ENCODE results near the gene RHOXF2B. TPM values are rescaled to one million over a fixed set of nuclear protein-coding genes. Genes with fewer than 3 reads are reported as not detected.
"Not testable (repeated sequence)": the region's sequence is repeated elsewhere in the genome, so short reads cannot be mapped to it uniquely, and the experiment has no call there.

RHOXF2B gene
- total and polyA plus RNA-seq, 2 donors = not detected

DNA sequence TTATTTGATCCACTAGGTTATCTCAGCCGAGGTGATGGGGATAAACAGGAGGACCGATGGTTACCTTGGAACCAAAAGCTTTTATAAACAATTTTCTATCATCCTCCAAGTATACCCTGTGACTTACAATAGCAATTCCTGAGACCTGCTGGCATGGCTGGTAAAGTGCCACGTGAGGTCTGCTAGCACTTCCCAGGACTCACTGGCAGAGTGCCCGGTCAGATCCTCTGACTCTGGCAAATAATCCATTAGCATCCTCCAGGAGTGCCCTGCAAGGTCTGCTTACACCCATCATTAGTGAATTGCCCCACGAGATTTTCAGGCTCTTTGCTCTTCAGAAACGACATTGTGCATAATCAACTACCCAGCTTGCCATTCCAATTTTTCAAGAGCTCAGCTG lies 37.3 kb downstream of the RHOXF2B start:
- not testable (repeated sequence) for H3K27ac ChIP-seq (ENCODE audit: low read depth); DNase-seq (ENCODE audit: extremely low spot score); H3K4me3 ChIP-seq (ENCODE audit: low read depth, low read length); H3K36me3 ChIP-seq (ENCODE audit: insufficient read depth); H3K4me1 ChIP-seq (ENCODE audit: insufficient read depth)
- no CpG with 5 or more reads among the region's 6 CpGs for WGBS

DNA sequence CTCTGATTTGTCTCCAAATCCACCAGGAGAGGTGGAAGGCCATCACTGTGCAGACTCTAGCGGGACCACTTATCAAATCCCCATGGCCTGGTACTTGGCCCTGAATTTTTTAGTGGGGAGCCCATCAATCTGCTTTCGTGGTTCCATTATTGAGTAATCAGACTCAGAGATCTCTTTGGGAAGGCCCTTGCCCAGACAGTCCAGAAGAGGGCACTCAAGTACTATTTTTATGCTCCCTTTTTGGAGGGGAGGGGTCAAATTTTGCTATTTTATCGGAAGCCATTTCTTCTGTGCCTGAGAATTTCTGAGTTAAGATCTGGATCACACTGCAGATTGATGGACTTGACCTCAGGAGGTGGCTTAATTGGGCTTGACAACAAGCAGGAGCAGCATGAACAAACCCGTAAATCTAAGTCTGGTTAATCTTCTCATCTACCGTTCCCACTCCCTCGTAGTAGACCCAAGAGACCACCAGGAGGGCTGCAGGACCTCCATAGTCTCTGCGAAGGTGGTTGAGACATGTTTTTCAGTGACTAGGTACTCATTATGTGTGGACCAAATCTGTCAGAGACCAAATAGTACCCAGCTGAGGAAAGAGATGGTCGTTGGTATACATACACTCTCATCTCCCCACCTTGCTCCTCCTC lies 38.3 kb downstream of the RHOXF2B start:
- not testable (repeated sequence) for H3K36me3 ChIP-seq (ENCODE audit: insufficient read depth); H3K27ac ChIP-seq (ENCODE audit: low read depth); H3K4me3 ChIP-seq (ENCODE audit: low read depth, low read length); DNase-seq (ENCODE audit: extremely low spot score); H3K4me1 ChIP-seq (ENCODE audit: insufficient read depth)
- WGBS = no CpG with 5 or more reads among the region's 8 CpGs

DNA sequence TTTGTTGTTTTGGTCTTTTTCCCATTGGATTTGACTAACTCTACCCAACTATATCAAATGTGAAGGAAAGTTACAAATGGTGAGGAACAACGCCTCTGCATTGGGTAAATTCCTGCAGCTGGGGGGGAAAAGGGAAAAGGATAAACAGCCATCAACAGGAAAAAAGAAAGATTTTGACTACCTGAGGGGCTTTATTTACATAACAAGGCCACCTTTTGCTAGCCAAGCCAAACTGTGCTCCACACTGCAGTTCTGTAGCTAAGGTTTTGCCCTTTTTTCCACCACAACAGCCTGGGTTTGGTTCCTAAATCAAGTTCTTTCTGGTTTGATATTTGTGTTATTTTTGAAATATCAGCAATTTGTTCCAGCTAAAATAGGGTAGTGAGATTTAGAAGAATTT lies 40.8 kb downstream of the RHOXF2B start:
- Histone ChIP-seq H3K27ac (ENCODE audit: low read depth) (no peak overlapping the region), H3K4me1 (ENCODE audit: insufficient read depth) (no peaks in the 10 kb centered on the region), H3K36me3 (ENCODE audit: insufficient read depth) (no peaks in the 10 kb centered on the region), H3K4me3 (ENCODE audit: low read depth, low read length) (no peak overlapping the region)
- no peak for DNase-seq (ENCODE audit: extremely low spot score)
- 81% methylated on average over 1 of the region's 1 CpG for WGBS

DNA sequence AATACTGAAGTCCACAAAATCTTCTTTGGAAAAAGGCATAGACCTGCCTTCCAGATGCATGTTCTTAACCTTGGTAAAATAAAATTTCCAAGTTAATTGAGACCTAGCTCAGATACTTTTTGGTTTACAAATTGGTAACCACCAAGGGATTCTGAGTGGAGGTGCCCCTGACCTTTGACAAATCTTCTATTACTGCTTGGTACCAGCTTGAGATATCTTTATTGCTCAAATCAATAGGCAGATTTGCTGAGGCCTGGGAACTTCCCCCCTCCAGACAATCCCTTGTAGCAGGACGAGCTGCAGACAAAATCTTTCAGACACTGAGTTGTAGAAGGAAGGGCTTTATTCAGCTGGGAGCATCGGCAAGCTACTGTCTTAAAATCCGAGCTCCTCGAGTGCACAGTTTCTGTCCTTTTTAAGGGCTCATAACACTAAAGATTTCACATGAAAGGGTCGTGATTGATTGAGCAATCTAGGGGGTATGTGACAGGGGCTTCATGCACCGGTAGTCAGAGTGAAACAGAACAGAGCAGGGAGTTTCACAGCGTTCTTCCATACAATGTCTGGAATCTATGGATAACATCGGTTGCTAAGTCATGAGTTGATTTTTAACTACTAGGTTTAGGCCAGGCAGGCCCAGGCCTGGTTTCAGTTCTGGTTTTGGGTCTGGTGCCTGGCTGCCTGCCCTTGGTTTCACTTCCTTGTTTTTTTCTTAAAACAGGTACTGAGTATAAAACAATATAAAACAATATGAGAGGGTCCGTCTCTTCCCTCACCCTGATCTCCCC lies 41.8 kb downstream of the RHOXF2B start:
- DNase-seq (ENCODE audit: extremely low spot score); H3K4me3 ChIP-seq (ENCODE audit: low read depth, low read length); H3K27ac ChIP-seq (ENCODE audit: low read depth); H3K4me1 ChIP-seq (ENCODE audit: insufficient read depth); H3K36me3 ChIP-seq (ENCODE audit: insufficient read depth): not testable (repeated sequence)
- WGBS = 69% methylated on average over 9 of the region's 9 CpGs

DNA sequence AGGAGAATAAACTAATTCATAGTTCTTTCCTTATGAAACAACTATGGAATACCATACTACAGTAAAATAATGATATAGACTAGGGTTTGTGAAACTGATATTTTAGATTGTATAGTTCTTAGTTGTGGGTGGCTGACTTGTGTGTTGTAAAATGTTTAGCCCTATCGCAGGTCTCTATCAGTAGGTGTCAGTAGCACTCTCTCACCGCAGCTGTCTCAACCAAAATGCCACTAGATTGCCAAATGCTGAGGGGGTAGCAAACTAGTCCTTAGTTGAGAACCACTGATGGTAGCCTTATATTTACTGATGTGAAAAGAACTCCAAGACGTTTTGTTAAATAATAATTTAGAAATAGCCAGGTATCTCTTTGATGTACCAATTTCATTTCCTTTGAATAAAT lies 48.1 kb downstream of the RHOXF2B start:
- H3K36me3 ChIP-seq (ENCODE audit: insufficient read depth) = no peaks in the 10 kb centered on the region
- no peak overlapping the region for H3K27ac ChIP-seq (ENCODE audit: low read depth)
- DNase-seq (ENCODE audit: extremely low spot score) = no peak
- no peaks in the 10 kb centered on the region for H3K4me1 ChIP-seq (ENCODE audit: insufficient read depth)
- 14% methylated on average over 3 of the region's 3 CpGs for WGBS
- no peak overlapping the region for H3K4me3 ChIP-seq (ENCODE audit: low read depth, low read length)

DNA sequence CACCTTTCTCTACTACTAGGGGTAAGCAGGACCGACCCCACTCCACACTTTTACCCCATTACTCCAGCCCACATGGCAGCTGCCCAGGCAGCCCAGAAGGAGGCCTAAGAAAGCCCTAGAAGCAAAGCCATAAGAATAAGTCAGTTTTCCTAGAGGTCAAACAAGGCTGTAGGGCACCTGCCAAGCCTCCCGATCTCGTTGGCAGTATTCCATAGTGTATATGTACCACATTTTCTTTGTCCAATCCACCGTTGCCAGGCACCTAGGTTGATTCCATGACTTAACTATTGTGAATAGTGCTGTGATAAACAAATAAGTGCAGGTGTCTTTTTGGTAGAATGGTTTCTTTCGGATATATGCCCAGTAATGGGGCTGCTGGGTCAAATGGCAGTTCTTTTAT lies 54.2 kb downstream of the RHOXF2B start:
- no peaks in the 10 kb centered on the region for H3K4me1 ChIP-seq (ENCODE audit: insufficient read depth)
- H3K27ac ChIP-seq (ENCODE audit: low read depth) = no peak overlapping the region
- WGBS = 70% methylated on average over 5 of the region's 5 CpGs
- H3K36me3 ChIP-seq (ENCODE audit: insufficient read depth) = no peaks in the 10 kb centered on the region
- no peak for DNase-seq (ENCODE audit: extremely low spot score)
- H3K4me3 ChIP-seq (ENCODE audit: low read depth, low read length) = no peak overlapping the region

DNA sequence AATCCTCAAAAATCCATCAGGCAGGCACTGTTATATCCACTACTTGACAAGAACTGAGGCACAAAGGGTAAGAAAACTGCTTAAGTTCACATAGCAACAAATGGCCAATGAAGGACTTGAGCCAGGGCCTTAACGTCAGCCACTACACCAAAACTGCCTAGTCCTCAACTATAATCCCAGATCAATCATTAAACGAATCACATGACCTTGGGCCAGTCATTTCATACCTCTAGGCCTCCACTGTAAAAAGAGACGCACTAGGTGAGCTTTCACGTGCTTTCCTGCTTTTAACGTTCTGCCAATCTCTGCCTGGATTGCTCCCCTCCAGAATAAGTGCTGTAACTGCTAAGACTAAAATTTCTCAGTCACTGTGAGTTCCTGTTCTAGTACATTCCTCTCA lies 54.7 kb downstream of the RHOXF2B start:
- 64% methylated on average over 5 of the region's 5 CpGs for WGBS
- DNase-seq (ENCODE audit: extremely low spot score) = no peak
- H3K27ac ChIP-seq (ENCODE audit: low read depth) = no peak overlapping the region

More for the DNA sequence above, 54.7 kb downstream of the RHOXF2B start:
- no peaks in the 10 kb centered on the region for H3K4me1 ChIP-seq (ENCODE audit: insufficient read depth)
- H3K4me3 ChIP-seq (ENCODE audit: low read depth, low read length) = no peak overlapping the region
- H3K36me3 ChIP-seq (ENCODE audit: insufficient read depth) = no peaks in the 10 kb centered on the region

Other genes starting within 250 kb of the RHOXF2B start
- 3.7 TPM for gene UPF3B, start 224.7 kb downstream of the RHOXF2B start, total RNA-seq
- 9.9 TPM for gene UPF3B, start 224.7 kb downstream of the RHOXF2B start, polyA plus RNA-seq
- gene RNF113A, start 206.0 kb downstream of the RHOXF2B start, total RNA-seq = 7.8 TPM
- gene RNF113A, start 206.0 kb downstream of the RHOXF2B start, polyA plus RNA-seq = 16.0 TPM
- 87.9 TPM for gene NDUFA1, start 205.9 kb downstream of the RHOXF2B start, total RNA-seq
- 120 TPM for gene NDUFA1, start 205.9 kb downstream of the RHOXF2B start, polyA plus RNA-seq
- gene AKAP14, start 181.8 kb downstream of the RHOXF2B start, total RNA-seq = not detected
- not detected for gene AKAP14, start 181.8 kb downstream of the RHOXF2B start, polyA plus RNA-seq
- gene NKAP, start 133.9 kb downstream of the RHOXF2B start, total RNA-seq = 11.5 TPM
- gene NKAP, start 133.9 kb downstream of the RHOXF2B start, polyA plus RNA-seq = 6.8 TPM
- gene RHOXF1, start 38.2 kb upstream of the RHOXF2B start, total RNA-seq = not detected
- not detected for gene RHOXF1, start 38.2 kb upstream of the RHOXF2B start, polyA plus RNA-seq
- not detected for gene RHOXF2, start 80.9 kb upstream of the RHOXF2B start, total RNA-seq
- gene RHOXF2, start 80.9 kb upstream of the RHOXF2B start, polyA plus RNA-seq = not detected
- 28.1 TPM for gene ZBTB33, start 173.1 kb upstream of the RHOXF2B start, total RNA-seq
- 4.9 TPM for gene ZBTB33, start 173.1 kb upstream of the RHOXF2B start, polyA plus RNA-seq
- gene TMEM255A, start 233.8 kb upstream of the RHOXF2B start, total RNA-seq = 1.3 TPM
- gene TMEM255A, start 233.8 kb upstream of the RHOXF2B start, polyA plus RNA-seq = 3.2 TPM